ENCODE data around the gene TTPAL.

The TTPAL gene

GRCh38 chr20:44540834-44541233 lies 65.2 kb downstream of the TTPAL start:
- TF ChIP-seq TAF1 (IDR thresholded peaks at IDR 0.05; ENCODE audit: low read depth, low read length) (no peak), POLR2A (IDR thresholded peaks at IDR 0.05; ENCODE audit: low read depth, low read length) (no peak), POU2F2 (IDR thresholded peaks at IDR 0.05; ENCODE audit: low read depth, low read length) (no peak), SPI1 (IDR thresholded peaks at IDR 0.05; ENCODE audit: low read depth, low read length) (no peak), PAX5 (IDR thresholded peaks at IDR 0.05; ENCODE audit: insufficient read depth, low read length, severe bottlenecking) (no peak), POLR2AphosphoS5 (IDR thresholded peaks at IDR 0.05; ENCODE audit: low read depth, low read length) (no peak)
- DNase-seq (ENCODE audit: insufficient read length, low spot score): no peak
- no peak for FAIRE-seq

GRCh38 chr20:44541992-44542391 lies 66.3 kb downstream of the TTPAL start:
- DNase-seq (ENCODE audit: insufficient read length, low spot score) (no peak), FAIRE-seq (no peak)
- TF ChIP-seq POLR2AphosphoS5 (IDR thresholded peaks at IDR 0.05; ENCODE audit: low read depth, low read length) (no peak), SPI1 (IDR thresholded peaks at IDR 0.05; ENCODE audit: low read depth, low read length) (no peak)

- DNase-seq (ENCODE audit: insufficient read length, low spot score) (no peak), FAIRE-seq (no peak)
- no peak for TF ChIP-seq PAX5 (IDR thresholded peaks at IDR 0.05; ENCODE audit: insufficient read depth, low read length, severe bottlenecking)
- TF ChIP-seq SPI1 (IDR thresholded peaks at IDR 0.05; ENCODE audit: low read depth, low read length): no peak
- TF ChIP-seq TAF1 (IDR thresholded peaks at IDR 0.05; ENCODE audit: low read depth, low read length): no peak
- no peak for TF ChIP-seq POLR2A (IDR thresholded peaks at IDR 0.05; ENCODE audit: low read depth, low read length)
- TF ChIP-seq POU2F2 (IDR thresholded peaks at IDR 0.05; ENCODE audit: low read depth, low read length): no peak
- TF ChIP-seq POLR2AphosphoS5 (IDR thresholded peaks at IDR 0.05; ENCODE audit: low read depth, low read length): no peak
Measured at GRCh38 chr20:44542890-44543289, 67.2 kb downstream of the TTPAL start.

GRCh38 chr20:44543358-44543757 lies 67.7 kb downstream of the TTPAL start:
- no peak for TF ChIP-seq TAF1 (IDR thresholded peaks at IDR 0.05; ENCODE audit: low read depth, low read length)
- DNase-seq (ENCODE audit: insufficient read length, low spot score) (no peak), FAIRE-seq (no peak)
